NT2/D1 (cell line): Measurements from ENCODE around the gene TMCC2.

Experiments used
- DNase-seq: peaks from one replicate; pipeline ENCODE4 v3.0.0-alpha.2; 2011; ENCODE audit warnings: low read depth, low spot score
- H3K27me3 ChIP-seq: 2 replicates; pipeline ENCODE4 v1.6.0; 2011; ENCODE audit warnings: mild to moderate bottlenecking; ENCODE audit not compliant: insufficient read length, insufficient read depth
- H3K36me3 ChIP-seq: 2 replicates; pipeline ENCODE4 v1.6.1; 2011; ENCODE audit warnings: mild to moderate bottlenecking, low read length, mixed read lengths; ENCODE audit not compliant: insufficient read depth, insufficient read length
- H3K4me1 ChIP-seq: 2 replicates; pipeline ENCODE4 v1.5.1; 2011; ENCODE audit not compliant: insufficient read depth, insufficient read length
- H3K4me3 ChIP-seq: 2 replicates; pipeline ENCODE4 v1.5.1; 2011; ENCODE audit warnings: low read depth; ENCODE audit not compliant: insufficient read length
- H3K9ac ChIP-seq: 2 replicates; pipeline ENCODE4 v1.6.0; 2011; ENCODE audit warnings: low read depth; ENCODE audit not compliant: insufficient read length
- H3K9me3 ChIP-seq: 2 replicates; pipeline ENCODE4 v1.5.1; 2011; ENCODE audit warnings: mild to moderate bottlenecking, low read length; ENCODE audit not compliant: insufficient read depth
- SUZ12 ChIP-seq: IDR thresholded peaks from 2 replicates; pipeline ENCODE4 v1.6.1; 2011; ENCODE audit not compliant: insufficient read length, insufficient read depth; ENCODE audit errors: extremely low read depth
- YY1 ChIP-seq: IDR thresholded peaks from 2 replicates; pipeline ENCODE4 v1.6.1; 2011; ENCODE audit not compliant: insufficient read length, insufficient read depth
- ZNF274 ChIP-seq: IDR thresholded peaks from 2 replicates; pipeline ENCODE4 v1.6.1; 2011; ENCODE audit warnings: mild to moderate bottlenecking, low read depth, low read length

The TMCC2 gene

DNA sequence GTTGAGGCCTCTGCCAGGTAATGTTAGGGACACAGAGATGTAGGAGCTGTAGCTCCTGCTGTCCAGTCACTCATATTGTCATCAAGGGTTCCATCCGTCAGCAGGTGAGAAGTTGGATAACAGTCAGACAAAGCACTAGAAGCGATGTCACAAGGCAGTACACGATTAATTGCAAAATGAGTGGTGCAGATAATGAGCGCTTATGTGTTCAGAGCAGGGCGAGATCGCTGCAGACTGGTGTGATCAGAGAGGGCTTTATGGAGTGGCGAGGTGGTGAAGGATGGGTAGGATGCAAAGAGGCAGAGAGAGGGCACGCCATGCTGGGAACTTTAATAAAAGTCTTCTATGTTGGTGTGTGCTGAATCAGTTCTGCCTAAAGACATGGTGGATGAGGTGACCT lies 8.8 kb downstream of the TMCC2 start:
- no peaks in the 10 kb centered on the region for H3K9me3 ChIP-seq
- no peak overlapping the region for H3K9ac ChIP-seq
- H3K27me3 ChIP-seq: no peaks in the 10 kb centered on the region
- no peak overlapping the region for H3K4me3 ChIP-seq
- H3K4me1 ChIP-seq: no peaks in the 10 kb centered on the region
- peaks cover 4% of the 10 kb centered on the region for H3K36me3 ChIP-seq
- TF ChIP-seq YY1 (no peak), ZNF274 (no peak), SUZ12 (no peak)
- no peak for DNase-seq

DNA sequence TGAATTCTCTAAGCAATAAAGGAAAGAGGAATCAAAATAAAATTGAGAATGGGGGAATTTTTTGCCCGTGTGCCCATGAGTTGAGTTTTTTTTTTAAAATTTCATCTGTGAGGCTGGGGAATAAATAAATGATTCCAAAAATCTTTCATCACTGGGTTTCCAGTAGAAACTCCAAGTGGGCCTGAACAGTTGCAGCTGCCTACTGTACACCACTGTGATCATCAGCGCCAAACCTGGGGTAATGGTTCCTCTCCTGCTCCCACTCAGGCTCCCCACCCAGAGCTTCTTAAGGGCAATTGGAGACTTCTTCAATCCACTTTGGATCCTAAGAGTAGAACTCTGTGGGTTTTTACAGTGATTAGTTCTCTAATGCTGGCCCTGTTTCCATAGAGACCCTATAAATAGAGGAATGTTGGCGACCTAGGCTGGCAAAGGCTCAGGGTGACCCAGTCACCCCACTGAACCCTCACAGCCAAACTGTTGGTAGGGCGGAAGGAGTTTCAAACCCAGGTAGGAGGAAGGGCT lies 9.3 kb downstream of the TMCC2 start:
- Histone ChIP-seq H3K9me3 (no peaks in the 10 kb centered on the region), H3K36me3 (peaks cover 9% of the 10 kb centered on the region), H3K4me3 (no peak overlapping the region), H3K27me3 (no peaks in the 10 kb centered on the region), H3K9ac (no peak overlapping the region), H3K4me1 (no peaks in the 10 kb centered on the region)
- DNase-seq: no peak
- TF ChIP-seq SUZ12 (no peak), ZNF274 (no peak)

DNA sequence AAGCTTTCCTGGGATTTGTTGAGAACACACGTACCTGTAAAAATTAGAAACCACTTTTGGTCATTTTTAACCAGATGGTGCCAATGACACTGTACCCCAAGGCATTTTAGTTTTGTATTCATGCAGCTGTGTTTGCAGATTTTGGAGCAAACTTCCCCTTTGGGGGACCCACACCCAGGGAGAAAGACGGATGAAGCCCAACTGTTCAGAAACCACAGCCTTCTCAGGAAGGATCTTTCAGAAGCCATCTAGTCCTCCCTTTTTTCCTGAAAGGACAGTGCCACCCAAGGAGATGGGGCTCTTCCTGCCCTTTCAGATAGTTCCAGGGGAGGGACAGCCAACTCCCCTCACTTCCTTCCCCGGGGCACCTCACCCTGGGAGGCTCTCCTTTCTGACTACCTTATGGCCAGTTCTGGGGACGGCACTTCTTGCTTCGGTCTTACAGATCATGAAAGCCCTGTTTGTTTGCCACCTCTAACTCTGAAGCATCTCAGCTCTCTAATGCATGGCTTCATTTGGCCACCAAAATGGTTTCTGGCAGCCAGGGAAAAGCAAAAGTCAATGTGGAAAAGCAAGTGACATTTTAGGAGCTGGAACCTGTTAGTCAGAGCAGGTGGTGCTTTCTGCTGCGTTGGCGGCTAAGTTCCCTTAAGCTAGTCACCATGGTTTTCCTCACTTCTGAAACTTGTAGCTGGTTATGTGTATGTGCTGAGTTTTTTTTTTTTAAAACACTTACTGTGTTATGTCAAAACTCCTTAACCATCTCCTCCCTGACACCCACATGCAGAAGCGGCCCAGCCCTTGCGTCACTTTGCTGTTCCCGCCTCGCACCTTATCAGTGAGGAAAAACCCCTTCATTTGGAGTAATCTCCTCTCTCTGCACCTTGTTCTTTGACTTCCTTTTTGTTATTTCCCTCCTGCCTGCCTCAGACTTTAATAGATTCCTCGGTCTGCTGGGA lies 10.1 kb downstream of the TMCC2 start:
- Histone ChIP-seq H3K36me3 (peaks cover 11% of the 10 kb centered on the region), H3K9me3 (no peaks in the 10 kb centered on the region), H3K4me1 (no peaks in the 10 kb centered on the region), H3K27me3 (no peaks in the 10 kb centered on the region), H3K9ac (no peak overlapping the region), H3K4me3 (no peak overlapping the region)
- TF ChIP-seq ZNF274: no peak
- TF ChIP-seq YY1: no peak
- TF ChIP-seq SUZ12: no peak
- DNase-seq: no peak

DNA sequence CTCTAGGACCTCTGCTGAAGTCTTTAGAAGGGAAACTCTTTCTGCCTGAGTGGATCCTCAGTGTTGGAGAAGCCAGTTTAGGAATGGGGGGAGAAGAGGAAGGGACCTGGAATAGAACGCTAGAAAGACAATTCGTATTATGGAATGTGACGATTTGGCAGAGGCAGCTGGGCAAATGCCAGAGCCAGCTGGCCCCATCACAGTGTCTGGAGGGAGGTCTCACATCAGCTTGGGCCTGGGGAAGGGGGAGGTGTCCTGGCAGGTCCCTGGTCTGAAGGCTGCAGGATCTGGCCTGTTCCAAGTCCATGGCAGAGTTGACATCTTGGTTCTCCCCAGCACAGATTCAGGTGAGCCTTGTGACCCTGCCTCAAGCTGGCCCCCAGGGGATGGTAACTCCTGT lies 11.3 kb downstream of the TMCC2 start:
- H3K36me3 ChIP-seq: peaks cover 13% of the 10 kb centered on the region
- H3K27me3 ChIP-seq: no peaks in the 10 kb centered on the region
- no peaks in the 10 kb centered on the region for H3K9me3 ChIP-seq
- TF ChIP-seq ZNF274 (no peak), SUZ12 (no peak), YY1 (no peak)
- no peak for DNase-seq
- no peak overlapping the region for H3K9ac ChIP-seq
- H3K4me1 ChIP-seq: no peaks in the 10 kb centered on the region
- H3K4me3 ChIP-seq: no peak overlapping the region

DNA sequence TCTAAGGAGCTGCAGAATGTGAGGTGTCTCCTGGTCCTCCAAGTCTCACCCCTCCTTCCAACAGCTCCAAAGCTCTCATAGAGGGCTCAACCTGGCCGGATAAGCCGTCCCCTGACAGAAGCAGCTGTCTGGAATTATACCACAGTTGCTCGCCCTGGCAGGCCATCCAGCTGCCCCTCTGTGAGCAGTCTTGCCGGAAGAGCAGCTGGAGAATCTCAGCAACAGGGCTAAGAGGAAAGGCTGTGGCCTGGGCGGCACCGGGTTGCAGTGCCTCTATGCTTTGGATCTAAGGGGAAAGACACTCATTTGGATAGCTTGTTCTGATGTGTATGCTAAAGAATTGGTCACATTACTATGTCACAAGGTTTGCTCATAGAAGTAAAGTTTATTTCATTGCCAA lies 12.4 kb downstream of the TMCC2 start:
- no peak for DNase-seq
- H3K27me3 ChIP-seq: no peaks in the 10 kb centered on the region
- H3K36me3 ChIP-seq: peaks cover 13% of the 10 kb centered on the region

DNA sequence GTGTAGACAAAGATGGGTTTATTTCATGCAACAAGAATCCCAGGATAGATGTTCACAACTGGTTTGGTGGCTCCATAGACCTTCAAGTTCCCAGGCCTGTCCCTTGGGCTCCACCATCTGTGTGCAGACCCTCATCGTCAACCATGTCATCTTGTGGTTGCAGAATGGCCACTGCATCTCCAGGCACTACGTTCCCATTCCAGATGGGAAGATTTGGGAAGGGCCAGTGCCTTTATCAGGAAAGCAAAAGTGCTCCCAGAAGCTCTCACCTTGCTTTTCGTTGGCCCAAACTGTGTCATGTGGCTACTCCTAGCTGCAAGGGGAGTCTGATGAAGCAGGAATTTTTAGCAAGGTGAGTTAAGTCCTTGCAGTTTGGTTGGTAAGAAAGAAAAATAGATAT lies 12.8 kb downstream of the TMCC2 start:
- H3K4me1 ChIP-seq: no peaks in the 10 kb centered on the region
- DNase-seq: no peak
- no peaks in the 10 kb centered on the region for H3K27me3 ChIP-seq
- H3K4me3 ChIP-seq: no peak overlapping the region
- H3K36me3 ChIP-seq: peaks cover 16% of the 10 kb centered on the region
- H3K9ac ChIP-seq: no peak overlapping the region
- TF ChIP-seq ZNF274: no peak
- TF ChIP-seq SUZ12: no peak
- no peak for TF ChIP-seq YY1
- H3K9me3 ChIP-seq: no peaks in the 10 kb centered on the region

More for the DNA sequence above, 12.4 kb downstream of the TMCC2 start:
- Histone ChIP-seq H3K4me3 (no peak overlapping the region), H3K9ac (no peak overlapping the region), H3K9me3 (no peaks in the 10 kb centered on the region), H3K4me1 (no peaks in the 10 kb centered on the region)
- TF ChIP-seq SUZ12 (no peak), ZNF274 (no peak), YY1 (no peak)

DNA sequence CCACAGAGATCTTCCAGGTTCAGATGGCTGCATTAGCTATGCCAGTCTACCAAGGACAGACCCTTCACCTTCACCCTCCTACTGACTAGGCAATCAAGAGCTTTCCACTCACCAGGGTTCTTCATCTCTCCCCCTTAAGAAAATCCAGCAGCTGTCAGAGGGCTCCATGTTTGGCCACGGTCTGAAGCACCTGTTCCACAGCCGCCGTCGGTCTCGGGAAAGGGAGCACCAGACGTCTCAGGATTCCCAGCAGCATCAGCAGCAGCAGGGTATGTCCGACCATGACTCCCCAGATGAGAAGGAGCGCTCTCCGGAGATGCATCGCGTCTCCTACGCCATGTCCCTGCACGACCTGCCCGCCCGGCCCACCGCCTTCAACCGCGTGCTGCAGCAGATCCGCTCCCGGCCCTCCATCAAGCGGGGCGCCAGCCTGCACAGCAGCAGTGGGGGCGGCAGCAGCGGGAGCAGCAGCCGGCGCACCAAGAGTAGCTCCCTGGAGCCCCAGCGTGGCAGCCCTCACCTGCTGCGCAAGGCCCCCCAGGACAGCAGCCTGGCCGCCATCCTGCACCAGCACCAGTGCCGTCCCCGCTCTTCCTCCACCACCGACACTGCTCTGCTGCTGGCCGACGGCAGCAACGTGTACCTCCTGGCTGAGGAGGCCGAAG lies 13.8 kb downstream of the TMCC2 start:
- H3K27me3 ChIP-seq: no peaks in the 10 kb centered on the region

More for the DNA sequence above, 13.8 kb downstream of the TMCC2 start:
- TF ChIP-seq SUZ12 (no peak), YY1 (no peak), ZNF274 (no peak)
- DNase-seq: no peak
- H3K9ac ChIP-seq: no peak overlapping the region
- no peaks in the 10 kb centered on the region for H3K9me3 ChIP-seq
- peaks cover 16% of the 10 kb centered on the region for H3K36me3 ChIP-seq
- H3K4me3 ChIP-seq: no peak overlapping the region
- no peaks in the 10 kb centered on the region for H3K4me1 ChIP-seq
